GM12891 (cell line): ENCODE measurements around the gene LIMS2.

ENCODE experiments used
- DNase-seq: peaks from one replicate; pipeline ENCODE4 v3.0.0; 2011; ENCODE audit warnings: low spot score; ENCODE audit not compliant: insufficient read length
- FAIRE-seq: peaks from 2 replicates; lab custom pipeline; 2011; peaks lifted over from hg19 to GRCh38; lab: Jason Lieb, UNC
- PAX5 ChIP-seq: IDR thresholded peaks from 2 replicates; pipeline ENCODE4 v1.6.1; 2011; ENCODE audit warnings: low read length, moderate library complexity, mild to moderate bottlenecking; ENCODE audit not compliant: insufficient read depth, severe bottlenecking
- POLR2A ChIP-seq: IDR thresholded peaks from 2 replicates; pipeline ENCODE4 v1.6.1; 2011; ENCODE audit warnings: low read depth, low read length, control low read depth
- POLR2AphosphoS5 ChIP-seq: IDR thresholded peaks from 2 replicates; pipeline ENCODE4 v1.6.1; 2011; ENCODE audit warnings: low read depth, low read length, control low read depth
- POU2F2 ChIP-seq: IDR thresholded peaks from 2 replicates; pipeline ENCODE4 v1.6.1; 2011; ENCODE audit warnings: low read depth, mild to moderate bottlenecking, control low read depth, low read length, moderate library complexity
- SPI1 ChIP-seq: IDR thresholded peaks from 2 replicates; pipeline ENCODE4 v1.6.1; 2011; ENCODE audit warnings: low read depth, low read length, control low read depth
- TAF1 ChIP-seq: IDR thresholded peaks from 2 replicates; pipeline ENCODE4 v1.6.1; 2011; ENCODE audit warnings: low read depth, low read length, control low read depth

The LIMS2 gene

GRCh38 chr2:127589358-127589757 is 86.0 kb downstream of the LIMS2 start:
- DNase-seq (no peak), FAIRE-seq (no peak)
- TF ChIP-seq POLR2A: no peak
- no peak for TF ChIP-seq SPI1
- TF ChIP-seq TAF1: no peak
- no peak for TF ChIP-seq PAX5
- TF ChIP-seq POU2F2: no peak
- TF ChIP-seq POLR2AphosphoS5: no peak
